HCT116 (cell line): ENCODE data around the gene NOS2. TPM values are rescaled to one million over a fixed set of nuclear protein-coding genes. Genes with fewer than 3 reads are reported as not detected.
"Not testable (repeated sequence)": the region's sequence is repeated elsewhere in the genome, so short reads cannot be mapped to it uniquely, and the experiment has no call there.

Experiments used
- ATAC-seq: fragments of 200-7000 bp; cut with Tn5 transposase; 2 replicates; pipeline ENCODE4 v1.9.1; 2020; ENCODE audit warnings: mild to moderate bottlenecking, moderate library complexity
- BruUV-seq: library from RNA; stranded (reverse); fragments of 400-500 nt; replicated peaks from 2 replicates; lab custom pipeline; 2021; lab: Mats Ljungman, UMichigan
- CTCF ChIA-PET: fragments of 300-600 bp; sonication (Branson Sonifier 250); formaldehyde crosslinking; loops from one replicate; lab custom pipeline; 2021; ENCODE audit warnings: antibody characterized with exemption; lab: Charles Lee
- POLR2A ChIA-PET: fragments of 300-600, 350-600 bp; sonication (Branson Sonifier 250); formaldehyde crosslinking; loops from one replicate; lab custom pipeline; 2021; ENCODE audit warnings: antibody characterized with exemption; lab: Charles Lee
- RAD21 ChIA-PET, 2 experiments: fragments of 300-600 bp; sonication (Branson Sonifier 250); formaldehyde crosslinking; loops; one replicate each; lab custom pipeline; 2023; ENCODE audit warnings: low total read pairs in 2 of 2; ENCODE audit not compliant: uncharacterized antibody in 2 of 2, unreplicated experiment in 2 of 2, low non-redundant PET in 1 of 2; lab: Charles Lee
- DNase-seq: peaks from one replicate; pipeline ENCODE4 v3.0.0-alpha.2; 2010; ENCODE audit warnings: low read depth, low spot score
- H2AFZ ChIP-seq: fragments of 200-600 bp; shearing (Covaris generic), sonication (generic); 2 replicates; pipeline ENCODE4 v1.6.1; 2017; ENCODE audit warnings: low read depth, mixed run types, mixed read lengths, antibody characterized with exemption, low read length; ENCODE audit not compliant: poor library complexity, severe bottlenecking
- H3K27ac ChIP-seq: 2 replicates; pipeline ENCODE4 v1.5.1; 2012; ENCODE audit warnings: low read depth, low read length
- H3K27me3 ChIP-seq: fragments of 200-600 bp; sonication (generic); 2 replicates; pipeline ENCODE4 v1.6.1; 2016; ENCODE audit warnings: mixed run types, low read length, mixed read lengths; ENCODE audit not compliant: insufficient read depth
- H3K36me3 ChIP-seq, 2 experiments: fragments of 200-500 bp in 1 of 2; fragments of 200-600 bp in 1 of 2; sonication (Bioruptor generic) in 1 of 2; sonication (generic) in 1 of 2; 2 replicates each; pipeline versions ENCODE4 v1.5.1 to v1.6.1; 2014 to 2016; ENCODE audit warnings: low read length in 2 of 2, inconsistent platforms in 1 of 2, mixed read lengths in 1 of 2, mixed run types in 1 of 2; ENCODE audit not compliant: insufficient read depth in 2 of 2, control insufficient read depth in 1 of 2
- H3K4me1 ChIP-seq, 2 experiments: fragments of 200-600 bp in 1 of 2; sonication (generic) in 1 of 2; 2 replicates each; pipeline versions ENCODE4 v1.5.1 to v1.6.1; 2012 to 2017; ENCODE audit warnings: low read length in 2 of 2, inconsistent platforms in 1 of 2, mild to moderate bottlenecking in 1 of 2, mixed read lengths in 1 of 2, mixed run types in 1 of 2, moderate library complexity in 1 of 2; ENCODE audit not compliant: insufficient read depth in 2 of 2, control insufficient read depth in 1 of 2
- H3K4me2 ChIP-seq: fragments of 200-600 bp; sonication (generic); 2 replicates; pipeline ENCODE4 v1.6.1; 2017; ENCODE audit warnings: mixed run types, low read length, mixed read lengths
- H3K4me3 ChIP-seq, 2 experiments: fragments of 200-600 bp in 1 of 2; sonication (generic) in 1 of 2; replicated peaks in 1 of 2; 2 replicates each; pipeline ENCODE4 v1.5.1; 2011 to 2016; ENCODE audit warnings: low read length in 2 of 2, control low read depth in 1 of 2, low read depth in 1 of 2, mild to moderate bottlenecking in 1 of 2, mixed read lengths in 1 of 2, mixed run types in 1 of 2
- H3K79me2 ChIP-seq: fragments of 200-600 bp; sonication (generic); 2 replicates; pipeline ENCODE4 v1.6.1; 2017; ENCODE audit warnings: mild to moderate bottlenecking, mixed run types, low read length, moderate library complexity, mixed read lengths; ENCODE audit not compliant: insufficient read depth
- H3K9ac ChIP-seq: fragments of 200-600 bp; sonication (generic); 2 replicates; pipeline ENCODE4 v1.6.1; 2016; ENCODE audit warnings: low read length, mixed read lengths
- H3K9me2 ChIP-seq: fragments of 200-600 bp; sonication (generic), shearing (Covaris generic); 2 replicates; pipeline ENCODE4 v1.6.1; 2017; ENCODE audit warnings: mixed run types, mild to moderate bottlenecking, moderate library complexity; ENCODE audit not compliant: insufficient read depth
- H3K9me3 ChIP-seq, 2 experiments: fragments of 200-500 bp in 1 of 2; fragments of 200-600 bp in 1 of 2; sonication (Bioruptor generic) in 1 of 2; sonication (generic) in 1 of 2; 2 replicates each; pipeline ENCODE4 v1.6.1; 2014 to 2017; ENCODE audit warnings: low read length in 2 of 2, mixed read lengths in 2 of 2, inconsistent platforms in 1 of 2, low read depth in 1 of 2, mild to moderate bottlenecking in 1 of 2, mixed run types in 1 of 2, moderate library complexity in 1 of 2; ENCODE audit not compliant: control insufficient read depth in 1 of 2, insufficient read depth in 1 of 2
- H4K20me1 ChIP-seq: fragments of 200-600 bp; sonication (generic), shearing (Covaris generic); 2 replicates; pipeline ENCODE4 v1.6.1; 2017; ENCODE audit warnings: mixed run types, mild to moderate bottlenecking, moderate library complexity; ENCODE audit not compliant: insufficient read depth
- EZH2phosphoT487 ChIP-seq: fragments of 200-600 bp; IDR thresholded peaks from 2 replicates; pipeline ENCODE4 v1.6.1; 2018; ENCODE audit warnings: antibody characterized with exemption, borderline replicate concordance
- intact Hi-C: fragments of 100-400 bp; cut with micrococcal nuclease; formaldehyde crosslinking; loops from 2 replicates; pipeline ENCODE4 v1.10.0; 2022
- total RNA-seq: library from RNA; stranded (reverse); gene quantifications from one replicate; pipeline ENCODE4 v1.2.1, GENCODE V29; 2021; ENCODE audit not compliant: unreplicated experiment
- TF ChIP-seq, protein P1 (sequence below): IDR thresholded peaks from 2 replicates; pipeline ENCODE4 v1.6.1; 2012; ENCODE audit warnings: low read depth
- TF ChIP-seq, protein P2 (sequence below), 3 experiments: fragments of 200-600 bp in 1 of 3; sonication (generic) in 1 of 3; IDR thresholded peaks in 2 of 3; conservative IDR thresholded peaks in 1 of 3; 2 replicates each; pipeline ENCODE4 v1.5.1; 2012 to 2017; ENCODE audit warnings: low read depth in 2 of 3, low read length in 2 of 3, antibody characterized with exemption in 1 of 3, borderline replicate concordance in 1 of 3, control low read depth in 1 of 3, mild to moderate bottlenecking in 1 of 3, mixed read lengths in 1 of 3, mixed run types in 1 of 3, moderate library complexity in 1 of 3; ENCODE audit not compliant: insufficient read depth in 1 of 3
- TF ChIP-seq, protein P3 (sequence below): IDR thresholded peaks from 2 replicates; pipeline ENCODE4 v1.6.1; 2011; ENCODE audit warnings: mild to moderate bottlenecking, low read length, moderate library complexity; ENCODE audit not compliant: insufficient replicate concordance; ENCODE audit errors: extremely low read depth

NOS2 gene
- total RNA-seq, 1 experiment from 2014 or later: 0.07 TPM

DNA sequence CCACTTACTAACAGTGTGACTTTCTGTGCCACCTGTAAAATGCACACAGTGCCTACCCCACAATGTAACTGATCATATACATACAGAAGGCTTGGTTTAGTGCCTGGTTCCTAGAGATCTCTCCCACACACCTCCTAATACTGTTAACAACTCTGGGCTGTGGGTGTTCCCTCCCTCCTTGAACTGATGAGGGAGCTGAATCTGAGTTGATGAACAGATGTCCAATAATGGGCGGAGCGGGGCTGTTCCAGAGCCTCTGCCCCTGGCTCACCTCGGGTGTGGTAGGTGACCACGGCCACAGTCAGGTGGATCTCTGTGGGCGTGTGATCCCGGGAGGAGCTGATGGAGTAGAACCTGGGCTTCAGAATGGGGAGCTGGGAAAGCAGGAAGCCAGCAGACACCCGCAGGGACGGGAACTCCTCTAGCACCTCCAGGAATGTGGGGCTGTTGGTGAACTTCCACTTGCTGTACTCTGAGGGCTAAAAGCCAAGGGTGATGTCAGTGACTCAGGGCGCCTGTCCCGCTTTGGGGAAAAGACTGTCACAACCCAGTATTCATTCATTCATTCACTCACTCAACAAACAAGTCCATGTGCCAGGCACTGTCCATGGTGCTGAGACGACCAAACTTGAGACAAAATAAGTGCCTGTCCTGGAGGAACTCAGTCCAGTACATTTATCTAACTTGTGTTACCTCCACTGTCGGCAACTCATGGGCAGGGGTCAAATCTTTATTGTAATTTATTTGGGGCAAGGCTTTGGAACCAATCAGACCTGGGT, 37.6 kb downstream of the NOS2 start:
- POLR2A ChIA-PET: no interaction called here
- intact Hi-C loops: loop anchor here (10.0 kb wide), 1 partner anchor 528 kb away; no protein-coding TSS in a partner anchor
- Histone ChIP-seq H3K79me2 (no peaks in the 10 kb centered on the region), H3K36me3 (no peaks in the 10 kb centered on the region), H2AFZ (no peak overlapping the region), H3K9me2 (no peaks in the 10 kb centered on the region), H3K4me3 (no peak overlapping the region), H3K9ac (no peak overlapping the region), H3K4me1 (no peaks in the 10 kb centered on the region), H4K20me1 (no peaks in the 10 kb centered on the region), H3K27ac (no peak overlapping the region), H3K27me3 (peaks cover 4% of the 10 kb centered on the region), H3K9me3 (no peaks in the 10 kb centered on the region), H3K4me2 (no peak overlapping the region)
- RAD21 ChIA-PET: no interaction called here
- ATAC-seq (no peak), DNase-seq (no peak)
- TF ChIP-seq, protein P1, sequence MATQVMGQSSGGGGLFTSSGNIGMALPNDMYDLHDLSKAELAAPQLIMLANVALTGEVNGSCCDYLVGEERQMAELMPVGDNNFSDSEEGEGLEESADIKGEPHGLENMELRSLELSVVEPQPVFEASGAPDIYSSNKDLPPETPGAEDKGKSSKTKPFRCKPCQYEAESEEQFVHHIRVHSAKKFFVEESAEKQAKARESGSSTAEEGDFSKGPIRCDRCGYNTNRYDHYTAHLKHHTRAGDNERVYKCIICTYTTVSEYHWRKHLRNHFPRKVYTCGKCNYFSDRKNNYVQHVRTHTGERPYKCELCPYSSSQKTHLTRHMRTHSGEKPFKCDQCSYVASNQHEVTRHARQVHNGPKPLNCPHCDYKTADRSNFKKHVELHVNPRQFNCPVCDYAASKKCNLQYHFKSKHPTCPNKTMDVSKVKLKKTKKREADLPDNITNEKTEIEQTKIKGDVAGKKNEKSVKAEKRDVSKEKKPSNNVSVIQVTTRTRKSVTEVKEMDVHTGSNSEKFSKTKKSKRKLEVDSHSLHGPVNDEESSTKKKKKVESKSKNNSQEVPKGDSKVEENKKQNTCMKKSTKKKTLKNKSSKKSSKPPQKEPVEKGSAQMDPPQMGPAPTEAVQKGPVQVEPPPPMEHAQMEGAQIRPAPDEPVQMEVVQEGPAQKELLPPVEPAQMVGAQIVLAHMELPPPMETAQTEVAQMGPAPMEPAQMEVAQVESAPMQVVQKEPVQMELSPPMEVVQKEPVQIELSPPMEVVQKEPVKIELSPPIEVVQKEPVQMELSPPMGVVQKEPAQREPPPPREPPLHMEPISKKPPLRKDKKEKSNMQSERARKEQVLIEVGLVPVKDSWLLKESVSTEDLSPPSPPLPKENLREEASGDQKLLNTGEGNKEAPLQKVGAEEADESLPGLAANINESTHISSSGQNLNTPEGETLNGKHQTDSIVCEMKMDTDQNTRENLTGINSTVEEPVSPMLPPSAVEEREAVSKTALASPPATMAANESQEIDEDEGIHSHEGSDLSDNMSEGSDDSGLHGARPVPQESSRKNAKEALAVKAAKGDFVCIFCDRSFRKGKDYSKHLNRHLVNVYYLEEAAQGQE: peak; percentile 86
- TF ChIP-seq, protein P2, sequence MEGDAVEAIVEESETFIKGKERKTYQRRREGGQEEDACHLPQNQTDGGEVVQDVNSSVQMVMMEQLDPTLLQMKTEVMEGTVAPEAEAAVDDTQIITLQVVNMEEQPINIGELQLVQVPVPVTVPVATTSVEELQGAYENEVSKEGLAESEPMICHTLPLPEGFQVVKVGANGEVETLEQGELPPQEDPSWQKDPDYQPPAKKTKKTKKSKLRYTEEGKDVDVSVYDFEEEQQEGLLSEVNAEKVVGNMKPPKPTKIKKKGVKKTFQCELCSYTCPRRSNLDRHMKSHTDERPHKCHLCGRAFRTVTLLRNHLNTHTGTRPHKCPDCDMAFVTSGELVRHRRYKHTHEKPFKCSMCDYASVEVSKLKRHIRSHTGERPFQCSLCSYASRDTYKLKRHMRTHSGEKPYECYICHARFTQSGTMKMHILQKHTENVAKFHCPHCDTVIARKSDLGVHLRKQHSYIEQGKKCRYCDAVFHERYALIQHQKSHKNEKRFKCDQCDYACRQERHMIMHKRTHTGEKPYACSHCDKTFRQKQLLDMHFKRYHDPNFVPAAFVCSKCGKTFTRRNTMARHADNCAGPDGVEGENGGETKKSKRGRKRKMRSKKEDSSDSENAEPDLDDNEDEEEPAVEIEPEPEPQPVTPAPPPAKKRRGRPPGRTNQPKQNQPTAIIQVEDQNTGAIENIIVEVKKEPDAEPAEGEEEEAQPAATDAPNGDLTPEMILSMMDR (IDR thresholded peaks at IDR 0.05 in 2 of 3, conservative IDR thresholded peaks at IDR 0.05 in 1 of 3; ENCODE audit: borderline replicate concordance in 1 of 3, insufficient read depth in 1 of 3, low read depth in 2 of 3, low read length in 2 of 3): no peak
- TF ChIP-seq, protein P3, sequence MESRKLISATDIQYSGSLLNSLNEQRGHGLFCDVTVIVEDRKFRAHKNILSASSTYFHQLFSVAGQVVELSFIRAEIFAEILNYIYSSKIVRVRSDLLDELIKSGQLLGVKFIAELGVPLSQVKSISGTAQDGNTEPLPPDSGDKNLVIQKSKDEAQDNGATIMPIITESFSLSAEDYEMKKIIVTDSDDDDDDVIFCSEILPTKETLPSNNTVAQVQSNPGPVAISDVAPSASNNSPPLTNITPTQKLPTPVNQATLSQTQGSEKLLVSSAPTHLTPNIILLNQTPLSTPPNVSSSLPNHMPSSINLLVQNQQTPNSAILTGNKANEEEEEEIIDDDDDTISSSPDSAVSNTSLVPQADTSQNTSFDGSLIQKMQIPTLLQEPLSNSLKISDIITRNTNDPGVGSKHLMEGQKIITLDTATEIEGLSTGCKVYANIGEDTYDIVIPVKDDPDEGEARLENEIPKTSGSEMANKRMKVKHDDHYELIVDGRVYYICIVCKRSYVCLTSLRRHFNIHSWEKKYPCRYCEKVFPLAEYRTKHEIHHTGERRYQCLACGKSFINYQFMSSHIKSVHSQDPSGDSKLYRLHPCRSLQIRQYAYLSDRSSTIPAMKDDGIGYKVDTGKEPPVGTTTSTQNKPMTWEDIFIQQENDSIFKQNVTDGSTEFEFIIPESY: no peak
- TF ChIP-seq EZH2phosphoT487: no peak
- CTCF ChIA-PET: interaction anchor here (1.8 kb wide), 1 partner anchor 116 kb away, joined by 9 read pairs; no protein-coding TSS in a partner anchor
- BruUV-seq: no TSS peak

DNA sequence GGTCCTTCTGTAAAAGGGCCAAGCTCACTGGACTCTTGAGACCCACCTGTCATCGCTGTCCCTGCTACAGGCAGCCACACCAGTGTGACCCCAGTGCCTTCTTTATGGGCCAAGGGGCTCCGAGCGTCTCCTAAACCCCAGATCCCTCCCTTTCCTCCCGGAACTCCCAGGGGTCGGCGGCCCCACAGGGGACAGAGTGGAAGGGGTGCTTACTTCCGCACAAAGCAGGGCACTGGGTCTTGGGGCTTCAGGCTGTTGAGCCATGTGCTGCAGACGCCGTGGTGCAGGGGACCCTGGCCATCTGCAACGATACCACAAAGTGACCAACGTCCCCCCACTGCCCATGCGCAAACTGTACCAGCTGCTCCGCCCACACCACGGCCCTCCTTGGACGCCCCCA, 39.4 kb downstream of the NOS2 start:
- ChIA-PET RAD21 (interaction anchor here in 1 of 2 experiments (1.3 to 1.8 kb wide), 2 partner anchors 44 to 119 kb away, joined by 3 to 19 read pairs; no protein-coding TSS in a partner anchor), CTCF (interaction anchor here (1.1 to 3.7 kb wide), 3 partner anchors 106 to 491 kb away, joined by 3 to 108 read pairs (median 17); no protein-coding TSS in a partner anchor)
- H3K9ac ChIP-seq, DNase-seq, POLR2A ChIA-PET, ATAC-seq, H3K36me3 ChIP-seq, H3K9me3 ChIP-seq, H3K27me3 ChIP-seq, H3K4me1 ChIP-seq, BruUV-seq, H2AFZ ChIP-seq, H3K79me2 ChIP-seq, H3K9me2 ChIP-seq, H3K4me2 ChIP-seq, H3K27ac ChIP-seq, H3K4me3 ChIP-seq, H4K20me1 ChIP-seq: not testable (repeated sequence)
- intact Hi-C loops: loop anchor here (1.0 to 10.0 kb wide), 3 partner anchors 119 to 526 kb away; no protein-coding TSS in a partner anchor
